K562 (cell line): Measurements from ENCODE around the gene PTPN18. TPM values are rescaled to one million over a fixed set of nuclear protein-coding genes. Genes with fewer than 3 reads are reported as not detected.

ENCODE experiments used
- BHLHE40 ChIP-seq: IDR thresholded peaks from 2 replicates; pipeline ENCODE4 v1.6.1; 2011; ENCODE audit warnings: low read length, improper control_type of control experiment
- CBX1 ChIP-seq: sonication (generic); IDR thresholded peaks from 2 replicates; pipeline ENCODE4 v1.6.1; 2016; ENCODE audit warnings: antibody characterized with exemption, low read depth, mild to moderate bottlenecking
- CXXC5 ChIP-seq: fragments of 250-450 bp; sonication (Bioruptor Pico); IDR thresholded peaks from 2 replicates; pipeline ENCODE4 v1.8.0; 2022; ENCODE audit warnings: inconsistent platforms, mild to moderate bottlenecking, moderate library complexity
- GTF2E2 ChIP-seq: fragments of 200-800 bp; sonication (Bioruptor generic); IDR thresholded peaks from 2 replicates; pipeline ENCODE4 v1.6.1; 2016; ENCODE audit warnings: missing genetic modification characterization, missing compliant biosample characterization
- ILF3 ChIP-seq: fragments of 450-650 bp; IDR thresholded peaks from 2 replicates; pipeline ENCODE4 v1.6.1; 2018; ENCODE audit warnings: antibody characterized with exemption, mild to moderate bottlenecking, moderate library complexity, borderline replicate concordance
- JUN ChIP-seq, 2 experiments: sonication (generic) in 1 of 2; formaldehyde crosslinking in 1 of 2; IDR thresholded peaks; 2 replicates each; pipeline versions ENCODE4 v1.6.1 to v1.8.0; 2012 to 2022; ENCODE audit warnings: borderline replicate concordance in 2 of 2, mild to moderate bottlenecking in 2 of 2, improper control_type of control experiment in 1 of 2, low read depth in 1 of 2, low read length in 1 of 2, missing genetic modification reagents in 1 of 2
- NFYB ChIP-seq: IDR thresholded peaks from 2 replicates; pipeline ENCODE4 v1.6.1; 2011; ENCODE audit warnings: mild to moderate bottlenecking, moderate library complexity; ENCODE audit not compliant: insufficient read length; ENCODE audit errors: extremely low read depth
- NONO ChIP-seq, 2 experiments: fragments of 200-400 bp in 1 of 2; fragments of 450-650 bp in 1 of 2; formaldehyde crosslinking in 1 of 2; IDR thresholded peaks; 2 replicates each; pipeline ENCODE4 v1.6.1; 2017; ENCODE audit warnings: low read depth in 2 of 2, mild to moderate bottlenecking in 2 of 2, moderate library complexity in 2 of 2, low read length in 1 of 2
- NR1H2 ChIP-seq: sonication (generic); formaldehyde crosslinking; IDR thresholded peaks from 2 replicates; pipeline ENCODE4 v1.4.0; 2020; ENCODE audit warnings: mild to moderate bottlenecking, missing genetic modification reagents
- NR4A1 ChIP-seq, 2 experiments: fragments of 250-450 bp in 1 of 2; fragments of 450-650 bp in 1 of 2; sonication (Bioruptor Pico) in 1 of 2; IDR thresholded peaks; 2 replicates each; pipeline versions ENCODE4 v1.4.0 to v1.6.1; 2016 to 2020; ENCODE audit warnings: mild to moderate bottlenecking in 2 of 2, missing compliant biosample characterization in 1 of 2, missing genetic modification characterization in 1 of 2, moderate library complexity in 1 of 2
- PHF8 ChIP-seq: fragments of 200-600 bp; sonication (generic); IDR thresholded peaks from 2 replicates; pipeline ENCODE4 v1.6.1; 2012; ENCODE audit warnings: mixed run types, mild to moderate bottlenecking, inconsistent platforms, low read length, moderate library complexity, borderline replicate concordance
- POLR2H ChIP-seq: IDR thresholded peaks from 2 replicates; pipeline ENCODE4 v1.6.1; 2016; ENCODE audit warnings: missing genetic modification characterization, low read depth, mild to moderate bottlenecking, control low read depth, missing compliant biosample characterization, moderate library complexity
- RAD51 ChIP-seq: fragments of 450-650 bp; IDR thresholded peaks from 2 replicates; pipeline ENCODE4 v1.7.1; 2016; ENCODE audit warnings: low read depth, mild to moderate bottlenecking, borderline replicate concordance
- RBFOX2 ChIP-seq: fragments of 200-400 bp; formaldehyde crosslinking; IDR thresholded peaks from 2 replicates; pipeline ENCODE4 v1.6.1; 2017; ENCODE audit warnings: low read depth, mild to moderate bottlenecking, low read length, moderate library complexity
- SLC30A9 ChIP-seq: fragments of 250-450 bp; sonication (Bioruptor Pico); IDR thresholded peaks from 2 replicates; pipeline ENCODE4 v1.8.0; 2022; ENCODE audit warnings: mild to moderate bottlenecking, moderate library complexity
- SMARCA4 ChIP-seq: fragments of 450-650 bp; IDR thresholded peaks from 2 replicates; pipeline ENCODE4 v1.6.1; 2016
- SMC3 ChIP-seq: conservative IDR thresholded peaks from 2 replicates; pipeline ENCODE4 v1.6.1; 2011; ENCODE audit warnings: low read depth, low read length, improper control_type of control experiment; ENCODE audit not compliant: insufficient read depth
- SUPT5H ChIP-seq: fragments of 450-650 bp; IDR thresholded peaks from 2 replicates; pipeline ENCODE4 v1.6.1; 2016
- YY1 ChIP-seq, 3 experiments: IDR thresholded peaks; 2 replicates each; pipeline ENCODE4 v1.6.1; 2011; ENCODE audit warnings: low read length in 2 of 3, mild to moderate bottlenecking in 2 of 3, moderate library complexity in 2 of 3, borderline replicate concordance in 1 of 3, control low read depth in 1 of 3, low read depth in 1 of 3; ENCODE audit not compliant: insufficient read depth in 3 of 3, insufficient replicate concordance in 2 of 3, control insufficient read depth in 1 of 3, insufficient read length in 1 of 3; ENCODE audit errors: extremely low read depth in 1 of 3
- ZNF143 ChIP-seq: sonication (generic); formaldehyde crosslinking; IDR thresholded peaks from 2 replicates; pipeline ENCODE4 v1.9.0; 2022; ENCODE audit warnings: mild to moderate bottlenecking, missing genetic modification reagents
- polyA plus RNA-seq, 8 experiments: library from polyadenylated mRNA; depleted of rRNA in 4 of 8; stranded (reverse) in 5 of 8; unstranded in 3 of 8; fragments of >200 nt; fragmentation: Nextera tagmentation in 2 of 8; fragmentation: Illumina TruSeq in 1 of 8; extraction: Ambion mirVana in 2 of 8; extraction: Trizol in 1 of 8; gene quantifications; 2 replicates each; pipeline versions ENCODE4 v1.2.1 to v1.2.3, GENCODE V29; 2011 to 2014; ENCODE audit warnings: inconsistent platforms in 1 of 8, missing spikeins in 1 of 8
- total RNA-seq, 7 experiments: library from RNA; depleted of rRNA in 6 of 7; stranded (reverse); fragments of >200 nt in 6 of 7; fragmentation: Illumina TruSeq in 2 of 7; extraction: Trizol in 2 of 7; gene quantifications; 2 replicates each; pipeline versions ENCODE4 v1.2.1 to v1.2.3, GENCODE V29; 2011 to 2021; ENCODE audit warnings: low replicate concordance in 1 of 7
- TF ChIP-seq, protein P1 (sequence below): fragments of 200-800 bp; sonication (Bioruptor generic); IDR thresholded peaks from 2 replicates; pipeline ENCODE4 v1.6.1; 2017; ENCODE audit warnings: missing genetic modification characterization, missing compliant biosample characterization
- TF ChIP-seq, protein P2 (sequence below): sonication (generic); formaldehyde crosslinking; IDR thresholded peaks from 2 replicates; pipeline ENCODE4 v1.8.1; 2023; ENCODE audit warnings: mild to moderate bottlenecking, missing genetic modification reagents

PTPN18 gene
- total and polyA plus RNA-seq, 9 of the 15 experiments (the other 6 are each of a cell fraction or from before 2014, with no cell fraction given), result 11.6 to 90.7 (median 49.6) TPM

DNA sequence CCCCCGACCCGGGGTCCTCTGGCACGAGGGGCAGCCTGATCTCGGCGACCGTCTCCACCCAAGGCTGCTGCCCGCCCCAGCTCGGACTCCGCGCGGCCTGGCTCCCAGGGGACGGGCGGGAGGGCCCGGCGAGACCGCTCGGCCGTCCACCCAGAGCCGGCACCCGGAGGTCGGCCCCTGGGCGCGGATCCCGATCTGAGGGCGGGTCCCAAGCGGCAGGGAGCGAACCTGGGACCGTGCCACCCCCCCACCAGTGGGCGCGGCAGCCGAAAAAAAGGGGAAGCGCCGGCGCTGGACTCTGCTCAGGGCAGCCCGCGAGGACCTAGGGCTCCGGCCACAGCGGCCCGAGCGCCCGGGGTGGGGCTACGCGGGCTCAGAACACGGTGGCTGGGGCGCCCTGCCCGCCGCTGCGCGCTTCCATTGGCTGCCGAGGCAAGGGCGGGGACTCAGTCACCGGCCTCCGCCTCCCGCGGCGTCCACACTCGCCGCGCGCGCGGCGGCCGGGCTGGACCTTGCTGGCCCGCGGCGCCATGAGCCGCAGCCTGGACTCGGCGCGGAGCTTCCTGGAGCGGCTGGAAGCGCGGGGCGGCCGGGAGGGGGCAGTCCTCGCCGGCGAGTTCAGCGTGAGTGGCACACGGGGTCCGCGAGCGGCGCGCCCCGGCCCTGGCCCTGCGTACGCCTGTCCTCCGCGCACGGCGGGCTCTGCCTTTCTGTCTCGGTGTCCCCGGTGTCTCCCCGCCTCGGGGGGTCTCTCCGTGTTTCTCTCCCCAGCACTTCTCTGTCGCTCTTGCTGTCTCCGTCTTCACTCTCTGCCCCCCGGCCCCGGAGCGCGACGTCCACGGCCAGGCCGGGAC, at the start of gene PTPN18 (continued):
- TF ChIP-seq BHLHE40 (peak; percentile 15; the same call in 1 of the 2 replicates), ZNF143 (CRISPR knock-in tag) (no peak), NONO (IDR thresholded peaks at IDR 0.05; ENCODE audit: low read depth in 2 of 2, low read length in 1 of 2) (peak; percentile 83 to 94), POLR2H (peak; percentile 85), NFYB (peak; percentile 64), CBX1 (peak; percentile 64; the same call in 1 of the 2 replicates), YY1 (IDR thresholded peaks at IDR 0.05; ENCODE audit: borderline replicate concordance in 1 of 3, control insufficient read depth in 1 of 3, extremely low read depth in 1 of 3, insufficient read depth in 3 of 3, insufficient read length in 1 of 3, insufficient replicate concordance in 2 of 3, low read depth in 1 of 3, low read length in 2 of 3) (peak in 2 of 3 experiments; percentile 77 to 88), CXXC5 (CRISPR knock-in tag) (peak; percentile 90), SLC30A9 (CRISPR knock-in tag) (no peak), SUPT5H (peak; percentile 66), NR1H2 (CRISPR knock-in tag) (no peak; the same call in 1 of the 2 replicates), JUN (IDR thresholded peaks at IDR 0.05; ENCODE audit: borderline replicate concordance, low read depth, low read length) (0 out of 2 replicates have a peak, but pooled peaks have one; percentile 15), JUN (CRISPR knock-in tag; IDR thresholded peaks at IDR 0.05; ENCODE audit: borderline replicate concordance) (no peak), RBFOX2 (peak; percentile 95), RAD51 (no peak), NR4A1 (CRISPR knock-in tag; IDR thresholded peaks at IDR 0.05) (no peak), NR4A1 (tag; IDR thresholded peaks at IDR 0.05) (peak; percentile 47; the same call in 1 of the 2 replicates), SMARCA4 (0 out of 2 replicates have a peak, but pooled peaks have one; percentile 11), GTF2E2 (peak; percentile 13; the same call in 1 of the 2 replicates), SMC3 (0 out of 2 replicates have a peak, but pooled peaks have one; percentile 17), ILF3 (0 out of 2 replicates have a peak, but pooled peaks have one; percentile 51), PHF8 (peak; percentile 84; the same call in 1 of the 2 replicates)
- TF ChIP-seq, protein P1, sequence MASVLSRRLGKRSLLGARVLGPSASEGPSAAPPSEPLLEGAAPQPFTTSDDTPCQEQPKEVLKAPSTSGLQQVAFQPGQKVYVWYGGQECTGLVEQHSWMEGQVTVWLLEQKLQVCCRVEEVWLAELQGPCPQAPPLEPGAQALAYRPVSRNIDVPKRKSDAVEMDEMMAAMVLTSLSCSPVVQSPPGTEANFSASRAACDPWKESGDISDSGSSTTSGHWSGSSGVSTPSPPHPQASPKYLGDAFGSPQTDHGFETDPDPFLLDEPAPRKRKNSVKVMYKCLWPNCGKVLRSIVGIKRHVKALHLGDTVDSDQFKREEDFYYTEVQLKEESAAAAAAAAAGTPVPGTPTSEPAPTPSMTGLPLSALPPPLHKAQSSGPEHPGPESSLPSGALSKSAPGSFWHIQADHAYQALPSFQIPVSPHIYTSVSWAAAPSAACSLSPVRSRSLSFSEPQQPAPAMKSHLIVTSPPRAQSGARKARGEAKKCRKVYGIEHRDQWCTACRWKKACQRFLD (CRISPR knock-in tag), result peak; percentile 75; the same call in 1 of the 2 replicates
- TF ChIP-seq, protein P2, sequence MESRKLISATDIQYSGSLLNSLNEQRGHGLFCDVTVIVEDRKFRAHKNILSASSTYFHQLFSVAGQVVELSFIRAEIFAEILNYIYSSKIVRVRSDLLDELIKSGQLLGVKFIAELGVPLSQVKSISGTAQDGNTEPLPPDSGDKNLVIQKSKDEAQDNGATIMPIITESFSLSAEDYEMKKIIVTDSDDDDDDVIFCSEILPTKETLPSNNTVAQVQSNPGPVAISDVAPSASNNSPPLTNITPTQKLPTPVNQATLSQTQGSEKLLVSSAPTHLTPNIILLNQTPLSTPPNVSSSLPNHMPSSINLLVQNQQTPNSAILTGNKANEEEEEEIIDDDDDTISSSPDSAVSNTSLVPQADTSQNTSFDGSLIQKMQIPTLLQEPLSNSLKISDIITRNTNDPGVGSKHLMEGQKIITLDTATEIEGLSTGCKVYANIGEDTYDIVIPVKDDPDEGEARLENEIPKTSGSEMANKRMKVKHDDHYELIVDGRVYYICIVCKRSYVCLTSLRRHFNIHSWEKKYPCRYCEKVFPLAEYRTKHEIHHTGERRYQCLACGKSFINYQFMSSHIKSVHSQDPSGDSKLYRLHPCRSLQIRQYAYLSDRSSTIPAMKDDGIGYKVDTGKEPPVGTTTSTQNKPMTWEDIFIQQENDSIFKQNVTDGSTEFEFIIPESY (CRISPR knock-in tag), result 0 out of 2 replicates have a peak, but pooled peaks have one; percentile 13
